Fibroblast of pulmonary artery (primary cell): ENCODE results near the gene SP8.

Experiments
- DNase-seq: peaks from one replicate; pipeline ENCODE4 v3.0.0-alpha.2; 2010; ENCODE audit warnings: low read depth
- H3K4me3 ChIP-seq: replicated peaks from 2 replicates; pipeline ENCODE4 v1.5.1; 2011; ENCODE audit warnings: low read depth, mild to moderate bottlenecking, control low read depth, low read length, moderate library complexity
- TF ChIP-seq, protein P1 (sequence below): IDR thresholded peaks from 2 replicates; pipeline ENCODE4 v1.5.1; 2011; ENCODE audit warnings: mild to moderate bottlenecking, control low read depth, low read length, inconsistent platforms; ENCODE audit errors: missing control alignments

The SP8 gene

GRCh38 chr7:20742913-20743312, 43.8 kb downstream of the SP8 start:
- no peak overlapping the region for H3K4me3 ChIP-seq
- TF ChIP-seq, protein P1, sequence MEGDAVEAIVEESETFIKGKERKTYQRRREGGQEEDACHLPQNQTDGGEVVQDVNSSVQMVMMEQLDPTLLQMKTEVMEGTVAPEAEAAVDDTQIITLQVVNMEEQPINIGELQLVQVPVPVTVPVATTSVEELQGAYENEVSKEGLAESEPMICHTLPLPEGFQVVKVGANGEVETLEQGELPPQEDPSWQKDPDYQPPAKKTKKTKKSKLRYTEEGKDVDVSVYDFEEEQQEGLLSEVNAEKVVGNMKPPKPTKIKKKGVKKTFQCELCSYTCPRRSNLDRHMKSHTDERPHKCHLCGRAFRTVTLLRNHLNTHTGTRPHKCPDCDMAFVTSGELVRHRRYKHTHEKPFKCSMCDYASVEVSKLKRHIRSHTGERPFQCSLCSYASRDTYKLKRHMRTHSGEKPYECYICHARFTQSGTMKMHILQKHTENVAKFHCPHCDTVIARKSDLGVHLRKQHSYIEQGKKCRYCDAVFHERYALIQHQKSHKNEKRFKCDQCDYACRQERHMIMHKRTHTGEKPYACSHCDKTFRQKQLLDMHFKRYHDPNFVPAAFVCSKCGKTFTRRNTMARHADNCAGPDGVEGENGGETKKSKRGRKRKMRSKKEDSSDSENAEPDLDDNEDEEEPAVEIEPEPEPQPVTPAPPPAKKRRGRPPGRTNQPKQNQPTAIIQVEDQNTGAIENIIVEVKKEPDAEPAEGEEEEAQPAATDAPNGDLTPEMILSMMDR, result no peak
- no peak for DNase-seq

GRCh38 chr7:20741801-20742200, 44.9 kb downstream of the SP8 start:
- no peak for DNase-seq
- H3K4me3 ChIP-seq, result no peak overlapping the region
- TF ChIP-seq, protein P1, result no peak

DNA sequence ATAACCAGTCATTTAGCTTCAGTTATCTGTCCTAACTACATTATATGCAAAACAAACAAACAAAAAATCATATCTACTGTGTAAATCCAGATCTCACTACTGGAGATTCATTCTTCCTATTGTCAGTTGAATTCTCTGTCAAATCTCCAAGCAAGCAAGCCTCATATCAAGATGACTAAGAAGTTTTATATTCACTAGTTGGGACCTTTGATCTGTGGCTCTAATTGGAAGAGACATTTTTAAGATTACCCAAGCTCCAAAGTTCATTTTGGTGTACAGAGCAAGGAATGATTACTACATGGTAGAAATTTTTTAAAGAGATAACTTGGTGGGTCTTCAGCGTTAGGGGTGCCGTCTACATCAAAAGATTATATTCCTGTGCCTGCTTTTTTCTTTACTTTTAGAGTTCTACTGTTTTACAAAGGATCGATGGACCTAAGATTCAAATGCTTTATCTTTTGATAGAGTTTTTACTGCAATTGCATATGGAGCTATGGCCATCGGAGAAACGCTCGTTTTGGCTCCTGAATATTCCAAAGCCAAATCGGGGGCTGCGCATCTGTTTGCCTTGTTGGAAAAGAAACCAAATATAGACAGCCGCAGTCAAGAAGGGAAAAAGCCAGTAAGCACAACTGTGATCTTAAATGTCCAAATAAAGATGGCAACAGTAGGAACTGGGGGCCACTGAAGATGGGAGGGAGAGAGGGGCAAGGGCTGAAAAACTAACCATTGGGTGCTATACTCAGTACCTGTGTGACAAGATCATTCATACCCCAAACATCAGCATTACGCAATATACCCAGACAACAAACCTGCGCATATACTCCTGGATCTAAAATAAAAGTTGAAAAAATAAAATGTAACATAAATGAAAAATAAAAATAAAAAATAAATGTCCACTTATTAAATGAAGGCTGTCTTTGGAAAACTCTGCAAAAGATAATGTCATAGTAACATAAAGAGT, 47.9 kb downstream of the SP8 start:
- TF ChIP-seq, protein P1, result no peak
- DNase-seq, result no peak
- no peak overlapping the region for H3K4me3 ChIP-seq

DNA sequence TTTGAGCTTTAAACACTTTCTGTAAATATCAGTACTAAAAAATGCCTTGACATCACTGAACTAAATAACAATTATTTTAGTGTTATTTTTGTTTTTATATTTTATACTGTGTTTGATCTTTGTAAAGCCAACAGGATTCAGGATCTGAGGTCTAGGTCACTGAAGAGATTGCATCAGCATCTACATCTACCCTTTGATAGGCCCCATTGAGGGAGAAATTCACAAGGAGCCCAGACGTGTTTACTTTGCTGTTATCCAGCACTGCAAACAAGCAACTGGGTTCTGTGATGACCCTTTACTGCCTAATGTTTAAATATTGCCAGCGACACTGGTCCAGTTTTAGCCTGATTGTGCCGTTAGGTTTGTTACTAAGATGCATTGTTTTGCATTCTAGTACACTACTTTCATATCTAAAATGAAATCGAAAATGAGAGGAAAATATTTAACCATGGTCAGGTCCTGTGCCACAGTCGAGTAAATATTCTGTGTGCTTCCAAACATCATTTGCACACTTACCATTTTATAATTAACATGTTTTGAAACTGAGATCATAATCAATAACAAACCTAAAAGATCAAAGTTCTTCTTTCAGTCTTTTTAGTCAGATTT, 48.7 kb downstream of the SP8 start:
- TF ChIP-seq, protein P1, result no peak
- no peak overlapping the region for H3K4me3 ChIP-seq
- no peak for DNase-seq

DNA sequence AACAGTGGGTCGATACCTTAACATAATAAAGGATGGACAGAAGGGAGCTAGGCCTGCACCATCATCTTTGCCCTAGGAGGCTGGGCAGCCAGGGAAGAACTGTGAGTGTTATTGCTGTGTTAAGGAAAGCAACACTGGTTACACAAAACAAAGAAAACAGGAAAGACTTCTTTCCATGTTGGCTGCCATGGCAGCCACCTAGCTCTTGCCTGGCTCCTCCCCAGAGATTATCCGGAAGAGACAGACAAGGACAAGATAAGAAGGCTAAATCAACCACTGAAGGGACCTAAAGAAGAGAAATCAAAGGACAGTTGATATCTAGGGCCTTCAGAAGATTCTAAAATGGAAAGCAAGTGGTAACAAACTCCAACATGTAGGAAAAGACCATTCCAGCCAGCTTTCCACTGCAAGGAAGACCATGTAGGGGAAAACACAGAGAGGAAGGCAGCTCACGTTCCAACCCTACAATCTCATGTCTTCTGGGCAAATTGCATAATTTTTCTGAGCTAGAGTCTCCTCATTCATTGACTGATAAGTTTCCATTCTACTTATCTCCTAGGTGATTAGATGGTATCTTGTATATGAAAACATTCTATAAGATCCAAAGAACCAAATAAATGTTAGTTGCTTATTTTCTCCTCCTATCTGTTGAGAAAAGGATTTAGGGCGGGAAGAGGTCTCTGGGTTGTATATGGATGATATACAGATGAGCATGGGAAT, 51.2 kb downstream of the SP8 start:
- H3K4me3 ChIP-seq, result no peak overlapping the region
- DNase-seq, result no peak
- TF ChIP-seq, protein P1, result no peak
